ENCODE data around the gene LOXL4. TPM values are rescaled to one million over a fixed set of nuclear protein-coding genes. Genes with fewer than 3 reads are reported as not detected.

The LOXL4 gene
- total RNA-seq, 4 donors from 2014 or later, result 1.6 to 6.9 (median 4.7) TPM

DNA sequence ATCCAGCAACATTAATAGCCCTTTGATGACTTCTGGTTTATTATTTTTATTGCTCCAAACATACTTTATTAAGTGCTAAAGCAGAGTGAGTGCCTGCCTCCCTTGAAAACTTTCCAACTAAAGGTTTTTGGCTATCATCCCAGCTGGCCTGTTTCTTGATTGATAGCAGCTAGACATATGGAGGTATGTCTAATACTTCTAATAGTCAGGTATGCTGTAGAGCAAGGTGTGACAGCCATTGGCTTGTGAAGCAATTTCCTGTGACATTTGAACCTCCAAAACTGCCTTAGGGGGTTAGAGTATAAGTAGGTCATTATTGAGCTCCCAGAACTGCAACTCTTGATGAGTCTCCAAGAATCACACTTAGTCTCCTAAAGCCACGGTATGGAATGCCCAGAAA is 55.8 kb downstream of the LOXL4 start:
- intact Hi-C loops (cut with DNase I; ENCODE audit: low total_unique reads) (no loop called here), in situ Hi-C loops (cut with MboI; ENCODE audit: low sequenced_read_pairs in 4 of 4) (no loop called here)
- Histone ChIP-seq H3K9me3 (no peaks in the 10 kb centered on the region), H3K27ac (no peak overlapping the region), H3K4me1 (peaks cover 0 to 4% of the 10 kb centered on the region in 2 donors), H3K27me3 (no peaks in the 10 kb centered on the region), H3K4me3 (no peak overlapping the region), H3K36me3 (peaks cover 0 to 16% of the 10 kb centered on the region in 2 donors)
- ATAC-seq (no peak), DNase-seq (no peak)
- TF ChIP-seq, protein P1, sequence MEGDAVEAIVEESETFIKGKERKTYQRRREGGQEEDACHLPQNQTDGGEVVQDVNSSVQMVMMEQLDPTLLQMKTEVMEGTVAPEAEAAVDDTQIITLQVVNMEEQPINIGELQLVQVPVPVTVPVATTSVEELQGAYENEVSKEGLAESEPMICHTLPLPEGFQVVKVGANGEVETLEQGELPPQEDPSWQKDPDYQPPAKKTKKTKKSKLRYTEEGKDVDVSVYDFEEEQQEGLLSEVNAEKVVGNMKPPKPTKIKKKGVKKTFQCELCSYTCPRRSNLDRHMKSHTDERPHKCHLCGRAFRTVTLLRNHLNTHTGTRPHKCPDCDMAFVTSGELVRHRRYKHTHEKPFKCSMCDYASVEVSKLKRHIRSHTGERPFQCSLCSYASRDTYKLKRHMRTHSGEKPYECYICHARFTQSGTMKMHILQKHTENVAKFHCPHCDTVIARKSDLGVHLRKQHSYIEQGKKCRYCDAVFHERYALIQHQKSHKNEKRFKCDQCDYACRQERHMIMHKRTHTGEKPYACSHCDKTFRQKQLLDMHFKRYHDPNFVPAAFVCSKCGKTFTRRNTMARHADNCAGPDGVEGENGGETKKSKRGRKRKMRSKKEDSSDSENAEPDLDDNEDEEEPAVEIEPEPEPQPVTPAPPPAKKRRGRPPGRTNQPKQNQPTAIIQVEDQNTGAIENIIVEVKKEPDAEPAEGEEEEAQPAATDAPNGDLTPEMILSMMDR (IDR thresholded peaks at IDR 0.05 in 4 of 5, conservative IDR thresholded peaks at IDR 0.05 in 1 of 5), result no peak
- TF ChIP-seq POLR2A (IDR thresholded peaks at IDR 0.05), result no peak

- H3K4me1 ChIP-seq, result peaks cover 0 to 4% of the 10 kb centered on the region in 2 donors
- intact Hi-C loops (cut with DNase I; ENCODE audit: low total_unique reads), result no loop called here
- H3K27ac ChIP-seq, result no peak overlapping the region
- no peaks in the 10 kb centered on the region for H3K9me3 ChIP-seq
- ATAC-seq (no peak), DNase-seq (no peak)
- no peaks in the 10 kb centered on the region for H3K27me3 ChIP-seq
- no peak overlapping the region for H3K4me3 ChIP-seq
- TF ChIP-seq, protein P1 (IDR thresholded peaks at IDR 0.05 in 4 of 5, conservative IDR thresholded peaks at IDR 0.05 in 1 of 5), result no peak
- TF ChIP-seq POLR2A (IDR thresholded peaks at IDR 0.05), result no peak
- peaks cover 0 to 16% of the 10 kb centered on the region in 2 donors for H3K36me3 ChIP-seq
- in situ Hi-C loops (cut with MboI; ENCODE audit: low sequenced_read_pairs in 4 of 4), result no loop called here
These were observed 58.6 kb downstream of the LOXL4 start for GRCh38 chr10:98209441-98209840.

DNA sequence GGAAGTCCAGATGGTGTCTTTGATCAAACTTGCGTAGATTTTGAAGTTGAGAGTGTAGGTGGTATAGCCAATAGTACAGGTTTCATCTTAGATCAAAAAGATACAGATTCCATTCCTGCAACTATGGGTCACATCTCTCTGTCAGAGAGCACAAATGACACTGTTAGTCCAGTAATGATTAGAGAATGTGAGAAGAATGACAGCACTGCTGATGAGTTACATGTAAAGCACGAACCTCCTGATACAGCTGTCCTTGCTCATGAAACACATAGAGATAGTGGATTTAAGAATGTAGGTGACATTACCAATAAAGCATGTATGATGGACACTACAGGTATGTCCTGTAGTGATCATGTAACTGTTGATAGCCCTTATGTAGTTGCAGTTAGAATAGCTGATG is 59.1 kb downstream of the LOXL4 start:
- intact Hi-C loops (cut with DNase I; ENCODE audit: low total_unique reads), result no loop called here

DNA sequence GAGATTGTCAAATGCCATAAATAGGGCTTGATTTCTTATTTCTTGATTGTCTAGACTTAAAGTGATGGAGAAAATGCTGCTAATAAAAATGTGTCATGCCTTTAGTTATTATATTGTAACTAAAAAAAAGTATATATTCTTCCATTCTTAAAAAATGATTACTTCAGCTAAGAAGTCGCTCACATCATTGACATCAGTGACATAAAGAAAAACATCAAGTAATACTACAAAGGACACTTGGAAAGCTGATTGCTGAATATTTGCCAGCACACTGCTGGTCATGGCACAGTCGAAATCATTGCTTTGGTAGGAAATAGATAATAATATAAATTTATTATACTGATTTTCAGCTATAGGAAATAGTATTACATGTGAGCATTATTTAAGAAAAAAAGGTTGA is 62.6 kb downstream of the LOXL4 start:
- H3K27ac ChIP-seq, result no peak overlapping the region
- no peak overlapping the region for H3K4me3 ChIP-seq
- peaks cover 0 to 16% of the 10 kb centered on the region in 2 donors for H3K36me3 ChIP-seq
- in situ Hi-C loops (cut with MboI; ENCODE audit: low sequenced_read_pairs in 4 of 4), result no loop called here
- no peaks in the 10 kb centered on the region for H3K4me1 ChIP-seq
- TF ChIP-seq, protein P1 (IDR thresholded peaks at IDR 0.05 in 4 of 5, conservative IDR thresholded peaks at IDR 0.05 in 1 of 5), result no peak
- TF ChIP-seq POLR2A (IDR thresholded peaks at IDR 0.05), result no peak
- H3K9me3 ChIP-seq, result no peaks in the 10 kb centered on the region
- no peaks in the 10 kb centered on the region for H3K27me3 ChIP-seq
- DNase-seq (no peak), ATAC-seq (no peak)
- intact Hi-C loops (cut with DNase I; ENCODE audit: low total_unique reads), result no loop called here

More for the DNA sequence above, 59.1 kb downstream of the LOXL4 start:
- no peaks in the 10 kb centered on the region for H3K27me3 ChIP-seq
- TF ChIP-seq, protein P1 (IDR thresholded peaks at IDR 0.05 in 4 of 5, conservative IDR thresholded peaks at IDR 0.05 in 1 of 5), result no peak
- TF ChIP-seq POLR2A (IDR thresholded peaks at IDR 0.05), result no peak
- no peak overlapping the region for H3K4me3 ChIP-seq
- in situ Hi-C loops (cut with MboI; ENCODE audit: low sequenced_read_pairs in 4 of 4), result no loop called here
- no peak for DNase-seq
- no peak overlapping the region for H3K27ac ChIP-seq
- no peak for ATAC-seq
- H3K36me3 ChIP-seq, result peaks cover 0 to 16% of the 10 kb centered on the region in 2 donors
- H3K9me3 ChIP-seq, result no peaks in the 10 kb centered on the region
- H3K4me1 ChIP-seq, result peaks cover 0 to 4% of the 10 kb centered on the region in 2 donors

- DNase-seq, result no peak
- intact Hi-C loops (cut with DNase I; ENCODE audit: low total_unique reads), result no loop called here
- no peak for ATAC-seq
These were observed 65.6 kb downstream of the LOXL4 start for GRCh38 chr10:98202378-98202777.

More at GRCh38 chr10:98202378-98202777, 65.6 kb downstream of the LOXL4 start:
- no peak for TF ChIP-seq POLR2A (IDR thresholded peaks at IDR 0.05)
- TF ChIP-seq, protein P1 (IDR thresholded peaks at IDR 0.05 in 4 of 5, conservative IDR thresholded peaks at IDR 0.05 in 1 of 5), result no peak
- in situ Hi-C loops (cut with MboI; ENCODE audit: low sequenced_read_pairs in 4 of 4), result no loop called here
- no peak overlapping the region for H3K27ac ChIP-seq
- H3K36me3 ChIP-seq, result no peaks in the 10 kb centered on the region
- no peaks in the 10 kb centered on the region for H3K4me1 ChIP-seq
- no peaks in the 10 kb centered on the region for H3K9me3 ChIP-seq
- H3K27me3 ChIP-seq, result no peaks in the 10 kb centered on the region
- no peak overlapping the region for H3K4me3 ChIP-seq
